HG02678 (cell line): ENCODE data around the gene GSTK1.
"Not testable (repeated sequence)": the region's sequence is repeated elsewhere in the genome, so short reads cannot be mapped to it uniquely, and the experiment has no call there.

Source experiments
- ATAC-seq: cut with Tn5 transposase; IDR thresholded peaks from one replicate; pipeline ENCODE4 v1.9.1; 2021; ENCODE audit warnings: mild to moderate bottlenecking, moderate library complexity; ENCODE audit not compliant: unreplicated experiment

Gene GSTK1

DNA sequence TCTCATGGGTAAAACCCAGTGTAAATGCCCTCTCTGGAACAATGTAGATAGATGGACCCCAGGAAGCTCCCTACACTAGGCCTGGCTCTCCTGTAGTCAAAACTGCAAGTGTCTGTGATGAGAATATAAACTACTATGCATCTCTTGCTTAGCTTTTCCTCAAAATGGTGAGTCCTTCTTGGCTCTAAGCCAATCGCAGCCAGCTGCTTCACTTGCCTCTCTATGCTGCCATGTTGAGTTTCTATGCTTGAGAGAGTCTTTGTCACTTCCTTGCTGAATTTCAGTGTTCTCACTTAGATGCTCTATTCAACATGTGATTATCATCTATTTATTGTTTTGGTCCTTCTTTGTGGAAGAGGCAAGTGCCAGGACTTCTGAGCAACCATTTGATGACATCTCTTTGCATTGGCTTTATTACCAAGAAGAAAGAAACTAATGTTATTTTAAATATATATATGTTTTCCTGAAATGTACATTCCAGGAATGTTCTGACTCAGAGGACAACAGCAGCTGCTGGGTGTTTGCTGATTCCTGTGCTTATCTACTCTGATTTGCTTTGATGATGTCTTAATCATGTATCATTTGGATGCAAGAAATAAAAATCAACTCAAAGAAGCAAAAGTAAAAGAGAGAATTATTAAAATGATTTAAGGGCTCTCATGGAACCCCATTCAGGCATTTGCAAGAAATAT is 24.8 kb upstream of the GSTK1 start:
- ATAC-seq = no peak

DNA sequence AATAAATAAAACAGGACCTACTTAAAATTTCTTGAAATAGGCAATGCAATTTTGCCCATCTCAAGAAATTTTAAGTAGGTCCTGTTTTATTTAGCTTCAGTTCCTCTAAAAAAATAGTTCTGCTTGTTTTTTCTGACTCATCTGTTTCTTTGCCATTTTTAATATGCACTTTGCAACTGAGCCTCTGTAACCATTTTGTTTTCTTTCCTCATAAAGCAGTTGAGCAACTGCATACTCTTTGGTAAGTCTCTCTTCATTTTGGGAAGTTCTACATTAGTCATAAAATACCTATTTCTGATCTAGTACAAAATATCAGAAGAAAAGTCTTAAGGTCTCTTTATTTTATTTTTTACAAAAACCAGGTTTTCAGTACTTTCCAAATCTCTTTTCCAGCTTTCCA is 23.4 kb upstream of the GSTK1 start:
- no peak for ATAC-seq

- peak; percentile 98 for ATAC-seq
Observed at GRCh38 chr7:143240291-143241168, 22.7 kb upstream of the GSTK1 start.

GRCh38 chr7:143242306-143242705 is 20.9 kb upstream of the GSTK1 start:
- no peak for ATAC-seq

GRCh38 chr7:143243111-143243510 is 20.1 kb upstream of the GSTK1 start:
- no peak for ATAC-seq

- no peak for ATAC-seq
Observed at GRCh38 chr7:143243614-143244013, 19.6 kb upstream of the GSTK1 start.

- no peak for ATAC-seq
Observed at GRCh38 chr7:143244321-143244720, 18.9 kb upstream of the GSTK1 start.

- no peak for ATAC-seq
Observed at GRCh38 chr7:143245123-143245522, 18.1 kb upstream of the GSTK1 start.

DNA sequence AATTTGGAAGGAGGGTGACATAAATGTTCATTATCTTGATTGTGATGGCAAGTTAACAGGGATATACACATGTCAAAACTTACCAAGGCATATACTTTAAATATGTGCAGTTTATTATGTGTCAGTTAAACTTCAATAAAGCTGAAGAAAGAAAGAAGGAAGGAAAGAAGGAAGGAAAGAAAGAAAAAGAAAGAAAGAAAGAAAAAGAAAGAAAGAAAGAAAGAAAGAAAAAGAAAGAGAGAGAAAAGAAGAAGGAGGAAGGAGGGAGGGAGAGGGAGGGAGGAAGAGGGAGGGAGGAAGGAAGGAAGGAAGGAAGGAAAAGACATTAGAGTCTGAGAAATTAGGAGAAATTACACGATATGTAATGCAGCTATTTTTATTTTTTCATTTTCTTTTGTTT is 15.9 kb upstream of the GSTK1 start:
- ATAC-seq = no peak

DNA sequence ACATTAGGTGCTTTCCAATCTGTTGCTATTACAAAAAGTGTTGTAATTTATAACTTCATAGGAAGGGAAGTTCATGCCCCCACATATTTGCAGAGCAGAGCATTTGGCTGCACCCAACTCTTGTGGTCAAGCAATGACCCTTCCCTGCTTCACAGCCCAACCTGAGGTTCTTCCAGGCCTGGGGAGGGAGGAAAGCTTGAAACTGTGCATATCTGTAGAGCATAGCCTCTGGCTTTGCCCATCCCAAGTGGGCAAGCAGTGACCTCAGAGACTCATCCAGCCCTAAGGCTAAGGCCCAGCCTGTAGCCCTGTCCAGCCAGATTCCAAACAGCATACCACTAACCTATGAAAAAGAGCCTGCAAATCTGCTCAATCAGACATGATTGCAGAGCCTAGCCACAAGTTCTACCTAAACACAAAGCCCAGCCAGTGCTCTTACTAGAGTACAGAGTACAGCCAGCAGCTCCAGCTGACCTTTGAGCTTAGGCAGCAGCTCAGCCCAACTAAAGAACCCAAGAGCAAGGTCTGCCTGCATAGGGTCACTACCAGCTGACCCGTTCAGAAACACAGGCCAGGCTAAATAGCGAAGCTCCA is 14.4 kb upstream of the GSTK1 start:
- no peak for ATAC-seq

DNA sequence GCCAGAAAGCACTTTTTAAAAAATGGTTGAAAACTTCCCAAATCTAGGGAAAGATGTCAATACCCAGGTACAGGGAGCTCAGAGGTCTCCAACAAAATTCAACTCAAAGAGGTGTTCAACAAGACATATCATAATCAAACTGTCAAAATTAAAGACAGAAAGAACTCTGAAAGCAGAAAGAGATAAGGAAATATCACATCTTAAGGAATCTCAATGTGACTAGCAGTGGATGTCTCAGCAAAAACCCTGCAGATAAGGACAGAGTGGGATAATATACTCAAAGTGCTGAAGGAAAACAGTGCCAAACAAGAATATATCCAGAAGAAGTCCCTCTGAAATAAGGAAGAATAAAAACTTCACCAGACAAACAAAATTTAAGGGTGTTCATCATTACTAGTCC is 13.0 kb upstream of the GSTK1 start:
- no peak for ATAC-seq

DNA sequence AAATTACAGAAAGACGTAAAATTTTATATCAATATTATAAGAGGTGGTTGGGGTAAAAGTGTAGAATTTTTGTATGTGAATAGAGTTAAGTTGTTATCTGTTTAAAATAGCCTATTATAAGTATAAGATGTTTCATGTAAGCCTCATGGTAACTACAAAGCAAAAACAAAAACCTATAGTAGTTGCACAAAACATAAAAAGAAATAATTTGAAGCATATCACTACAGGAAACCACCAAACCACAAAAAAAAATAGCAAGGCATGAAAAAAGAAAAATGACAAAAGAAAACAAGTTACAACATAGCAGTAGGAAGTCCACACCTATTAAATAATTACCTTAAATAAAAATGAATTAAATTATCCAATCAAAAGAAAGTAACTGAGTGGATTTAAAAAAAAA is 12.4 kb upstream of the GSTK1 start:
- ATAC-seq = no peak

DNA sequence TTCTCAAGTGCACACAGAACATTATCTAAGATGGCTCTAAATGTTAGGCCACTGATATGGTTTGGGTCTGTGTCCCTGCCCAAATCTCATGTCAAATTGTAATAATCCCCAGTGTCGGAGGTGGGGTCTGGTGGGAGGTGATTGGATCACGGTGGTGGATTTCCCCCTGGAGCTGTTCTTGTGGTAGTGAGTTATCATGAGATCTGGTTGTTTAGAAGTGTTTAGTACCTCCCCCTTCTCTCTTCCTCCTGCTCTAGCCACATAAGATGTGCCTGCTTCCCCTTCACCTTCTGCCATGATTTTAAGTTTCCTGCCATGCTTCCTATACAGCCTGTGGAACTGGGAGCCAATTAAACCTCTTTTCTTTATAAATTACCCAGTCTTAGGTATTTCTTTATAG is 11.2 kb upstream of the GSTK1 start:
- ATAC-seq = no peak

DNA sequence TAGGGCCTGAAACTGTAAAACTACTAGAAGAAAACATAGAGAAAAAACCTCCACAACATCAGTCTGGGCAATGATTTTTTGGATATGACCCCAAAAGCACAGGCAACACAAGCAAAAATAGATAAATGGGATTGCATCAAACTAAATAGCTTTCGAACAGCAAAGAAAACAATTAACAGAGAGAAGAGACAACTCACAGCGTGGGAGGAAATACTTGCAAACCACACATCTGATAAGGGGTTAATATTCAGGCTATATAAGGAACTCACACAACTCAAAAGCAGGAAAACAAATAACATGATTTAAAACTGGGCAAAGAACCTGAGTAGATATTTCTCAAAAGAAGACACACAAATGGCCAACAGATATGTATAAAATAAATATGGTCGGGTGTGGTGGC is 7.7 kb upstream of the GSTK1 start:
- no peak for ATAC-seq

DNA sequence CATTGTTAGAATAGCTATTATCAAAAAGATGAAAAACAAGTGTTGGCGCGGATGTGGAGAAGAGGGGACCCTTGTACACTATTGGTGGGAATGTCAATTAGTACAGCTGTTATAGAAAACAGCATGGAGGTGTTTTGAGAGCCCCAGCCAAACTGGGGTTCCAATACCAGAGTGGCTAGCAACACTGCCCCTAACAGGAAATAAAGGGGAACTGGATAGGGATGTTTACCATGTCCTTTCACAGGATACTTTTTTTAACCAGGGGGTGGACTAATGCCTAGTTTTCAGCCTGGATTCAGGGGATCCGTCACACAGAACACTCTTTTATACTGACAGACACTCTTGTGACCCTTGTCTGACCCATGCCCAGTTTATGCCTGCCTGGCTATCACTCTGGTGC is 6.9 kb upstream of the GSTK1 start:
- no peak for ATAC-seq

DNA sequence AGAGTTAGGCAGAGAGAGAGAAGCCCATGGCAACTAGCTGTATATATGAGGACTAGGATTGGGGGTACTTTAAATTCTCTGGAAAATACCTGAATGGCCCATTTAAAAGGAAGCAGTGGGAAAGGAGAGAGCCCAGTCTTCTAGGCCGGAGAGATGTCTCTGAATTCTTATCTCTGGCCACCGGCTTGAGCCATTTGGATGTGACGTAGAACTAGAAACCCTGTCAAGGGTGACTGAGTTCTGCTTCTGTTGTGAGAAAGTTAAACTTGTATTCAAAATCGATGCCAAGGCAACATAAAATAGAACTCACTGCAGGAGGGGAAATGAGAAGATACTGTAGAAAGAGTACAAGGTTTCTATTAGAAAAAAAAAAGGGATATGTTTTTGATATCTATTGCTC is 6.3 kb upstream of the GSTK1 start:
- ATAC-seq = peak; percentile 80

DNA sequence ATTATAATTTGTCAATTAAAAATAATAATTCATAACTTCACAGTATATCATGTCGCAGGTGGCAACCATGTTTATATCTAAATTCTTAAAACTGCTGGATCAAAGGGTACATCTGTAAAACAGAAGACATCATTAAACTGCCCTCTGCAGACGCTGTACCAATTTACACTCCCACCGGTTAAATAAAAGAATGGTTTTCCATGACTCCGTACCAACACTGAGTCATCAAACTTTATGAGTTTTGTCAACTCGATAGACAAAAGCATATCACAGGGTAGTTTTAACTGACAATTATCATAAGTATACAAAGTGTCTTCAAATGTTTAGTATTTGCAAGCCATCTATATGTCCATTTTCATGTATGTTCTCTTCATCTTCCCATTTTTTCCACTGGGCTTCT is 5.7 kb upstream of the GSTK1 start:
- ATAC-seq = no peak

DNA sequence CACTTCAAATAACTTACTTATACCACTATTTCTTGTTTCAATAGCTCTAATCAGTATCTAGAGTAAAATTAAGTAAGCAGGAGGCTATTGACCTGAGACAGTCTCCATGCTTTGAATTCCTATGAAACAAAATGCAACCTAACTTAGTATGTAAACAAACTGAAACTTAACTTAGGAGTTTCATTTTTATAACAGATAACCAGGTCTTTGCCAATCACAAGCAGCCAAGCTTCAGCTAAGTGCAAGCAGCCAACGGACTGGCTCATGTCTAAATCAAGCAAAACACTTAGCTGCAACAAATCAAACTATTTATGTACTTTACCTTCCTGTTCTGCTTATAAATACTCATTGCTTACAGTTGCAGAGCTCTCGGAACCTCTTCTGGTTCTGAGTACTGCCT is 4.4 kb upstream of the GSTK1 start:
- peak; percentile 37 for ATAC-seq

DNA sequence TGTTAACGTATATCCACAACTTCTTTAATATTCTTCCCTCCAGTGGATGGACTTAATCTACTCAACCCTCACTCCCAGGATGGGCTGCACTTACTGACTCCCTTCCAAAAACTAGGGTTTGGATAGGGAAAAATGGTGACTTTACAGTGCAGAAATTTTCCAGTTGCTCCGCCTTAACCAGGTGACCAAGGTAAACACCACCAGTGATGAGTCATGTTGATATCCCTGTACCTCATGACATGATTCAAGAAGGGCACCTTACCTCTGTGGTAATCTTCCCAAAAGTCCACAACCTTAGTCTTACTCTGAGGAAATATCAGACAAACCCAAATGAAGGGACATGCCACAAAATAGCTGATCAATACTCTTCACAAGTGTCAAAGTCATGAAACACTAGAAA is 3.5 kb upstream of the GSTK1 start:
- ATAC-seq = no peak

DNA sequence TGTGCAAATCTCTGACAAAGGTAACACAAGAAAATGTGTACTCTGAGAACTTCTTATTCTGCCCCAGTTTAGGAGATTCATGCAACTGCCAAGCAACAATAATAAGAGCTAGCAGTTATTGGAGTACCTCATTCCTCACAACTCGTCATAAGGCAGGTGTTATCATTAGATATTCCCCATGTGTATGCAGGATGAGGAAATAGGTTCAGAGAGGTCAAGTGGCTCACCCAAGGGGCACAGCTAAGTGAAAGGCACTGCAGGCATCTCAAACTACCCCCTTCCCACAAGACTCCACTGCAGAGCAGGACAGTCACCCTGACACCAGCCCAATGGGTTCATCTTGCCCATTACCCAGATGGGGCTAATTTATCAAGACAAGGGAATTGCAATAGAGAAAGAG is 1.3 kb upstream of the GSTK1 start:
- no peak for ATAC-seq

- not testable (repeated sequence) for ATAC-seq
Observed at GRCh38 chr7:143264196-143264568, 941 bp downstream of the GSTK1 start.

- ATAC-seq = no peak
Observed at GRCh38 chr7:143265017-143265693, 1.9 kb downstream of the GSTK1 start.
